GM19193 (cell line): ENCODE results near the gene TRAM2.

Experiments
- POLR2A ChIP-seq: IDR thresholded peaks from 4 replicates; pipeline ENCODE4 v1.6.1; 2011; ENCODE audit not compliant: insufficient read depth, insufficient read length; ENCODE audit errors: extremely low read depth

Gene TRAM2

GRCh38 chr6:52535711-52536423 is 41.0 kb downstream of the TRAM2 start:
- TF ChIP-seq POLR2A, result no peak

GRCh38 chr6:52534966-52535390 is 41.9 kb downstream of the TRAM2 start:
- no peak for TF ChIP-seq POLR2A

- no peak for TF ChIP-seq POLR2A
These were observed 42.5 kb downstream of the TRAM2 start for GRCh38 chr6:52534363-52534762.

GRCh38 chr6:52533491-52533890 is 43.4 kb downstream of the TRAM2 start:
- no peak for TF ChIP-seq POLR2A

GRCh38 chr6:52532457-52532856 is 44.4 kb downstream of the TRAM2 start:
- TF ChIP-seq POLR2A, result no peak

- no peak for TF ChIP-seq POLR2A
These were observed 45.0 kb downstream of the TRAM2 start for GRCh38 chr6:52531834-52532233.

- TF ChIP-seq POLR2A, result no peak
These were observed 45.5 kb downstream of the TRAM2 start for GRCh38 chr6:52531396-52531795.

- TF ChIP-seq POLR2A, result no peak
These were observed 46.5 kb downstream of the TRAM2 start for GRCh38 chr6:52530351-52530750.

GRCh38 chr6:52529311-52529710 is 47.5 kb downstream of the TRAM2 start:
- TF ChIP-seq POLR2A, result no peak

GRCh38 chr6:52527436-52527835 is 49.4 kb downstream of the TRAM2 start:
- no peak for TF ChIP-seq POLR2A

GRCh38 chr6:52526634-52527033 is 50.2 kb downstream of the TRAM2 start:
- TF ChIP-seq POLR2A, result no peak

GRCh38 chr6:52524918-52525317 is 51.9 kb downstream of the TRAM2 start:
- TF ChIP-seq POLR2A, result no peak

GRCh38 chr6:52523378-52524142 is 53.3 kb downstream of the TRAM2 start:
- no peak for TF ChIP-seq POLR2A

- no peak for TF ChIP-seq POLR2A
These were observed 54.2 kb downstream of the TRAM2 start for GRCh38 chr6:52522655-52523054.

- TF ChIP-seq POLR2A, result no peak
These were observed 54.7 kb downstream of the TRAM2 start for GRCh38 chr6:52522151-52522626.

GRCh38 chr6:52519618-52520017 is 57.2 kb downstream of the TRAM2 start:
- no peak for TF ChIP-seq POLR2A

- TF ChIP-seq POLR2A, result no peak
These were observed 58.4 kb downstream of the TRAM2 start for GRCh38 chr6:52518279-52518945.
